A673 (cell line): Measurements from ENCODE around the gene ARFGAP2. TPM values are rescaled to one million over a fixed set of nuclear protein-coding genes. Genes with fewer than 3 reads are reported as not detected.
A peak's percentile ranks its signal among the peaks of the same experiment; 100 is the strongest.
"Not testable (repeated sequence)": the region's sequence is repeated elsewhere in the genome, so short reads cannot be mapped to it uniquely, and the experiment has no call there.

Experiments used
- BruUV-seq: library from RNA; stranded (reverse); fragments of 400-500 nt; replicated peaks from 2 replicates; lab custom pipeline; 2021; lab: Mats Ljungman, UMichigan
- CTCF ChIA-PET: fragments of 300-600 bp; sonication (Branson Sonifier 250); formaldehyde crosslinking; loops from one replicate; lab custom pipeline; 2022; ENCODE audit warnings: antibody characterized with exemption; lab: Charles Lee
- POLR2A ChIA-PET: fragments of 300-600 bp; sonication (Branson Sonifier 250); formaldehyde crosslinking; loops from one replicate; lab custom pipeline; 2022; ENCODE audit warnings: antibody characterized with exemption; ENCODE audit not compliant: low non-redundant PET; lab: Charles Lee
- DNase-seq: peaks from one replicate; pipeline ENCODE4 v3.0.0-alpha.2; 2015; ENCODE audit warnings: low spot score
- H3K27ac ChIP-seq: fragments of 200-600 bp; sonication (generic); 2 replicates; pipeline ENCODE4 v1.5.1; 2016; ENCODE audit warnings: mixed run types, low read depth, mild to moderate bottlenecking, mixed read lengths, antibody characterized with exemption, low read length; ENCODE audit not compliant: poor library complexity, severe bottlenecking
- H3K27me3 ChIP-seq: fragments of 200-600 bp; sonication (generic); replicated peaks from 2 replicates; pipeline ENCODE4 v1.6.1; 2017; ENCODE audit warnings: mixed run types, low read depth, mild to moderate bottlenecking, mixed read lengths, antibody characterized with exemption, low read length; ENCODE audit not compliant: insufficient read depth, poor library complexity
- H3K36me3 ChIP-seq: fragments of 200-600 bp; sonication (generic); 2 replicates; pipeline ENCODE4 v1.6.1; 2016; ENCODE audit warnings: mixed run types, mild to moderate bottlenecking, mixed read lengths, antibody characterized with exemption, low read length; ENCODE audit not compliant: insufficient read depth, poor library complexity, severe bottlenecking
- H3K4me1 ChIP-seq: fragments of 200-600 bp; sonication (generic); 2 replicates; pipeline ENCODE4 v1.6.1; 2017; ENCODE audit warnings: mixed run types, mild to moderate bottlenecking, mixed read lengths, antibody characterized with exemption, low read length; ENCODE audit not compliant: insufficient read depth, poor library complexity, severe bottlenecking
- H3K4me3 ChIP-seq: fragments of 200-600 bp; sonication (generic); 2 replicates; pipeline ENCODE4 v1.5.1; 2016; ENCODE audit warnings: low read depth, mixed run types, mild to moderate bottlenecking, mixed read lengths, low read length; ENCODE audit not compliant: poor library complexity, severe bottlenecking
- H3K9me3 ChIP-seq: fragments of 200-600 bp; sonication (generic); 2 replicates; pipeline ENCODE4 v1.6.1; 2016; ENCODE audit warnings: mixed run types, low read depth, mild to moderate bottlenecking, mixed read lengths, antibody characterized with exemption, low read length; ENCODE audit not compliant: poor library complexity, severe bottlenecking
- EZH2 ChIP-seq: fragments of 200-600 bp; sonication (generic); IDR thresholded peaks from 2 replicates; pipeline ENCODE4 v1.6.1; 2017; ENCODE audit warnings: borderline replicate concordance, low read depth, mild to moderate bottlenecking, mixed read lengths, antibody characterized with exemption, low read length; ENCODE audit not compliant: poor library complexity, severe bottlenecking
- intact Hi-C: fragments of 100-400 bp; cut with micrococcal nuclease; formaldehyde crosslinking; loops from one replicate; pipeline ENCODE4 v1.10.0; 2022; ENCODE audit not compliant: unreplicated experiment
- total RNA-seq: library from RNA; stranded (reverse); gene quantifications from 2 replicates; pipeline ENCODE4 v1.2.3, GENCODE V29; 2021
- TF ChIP-seq, protein P1 (sequence below): fragments of 300-800, 200-600 bp; sonication (generic); conservative IDR thresholded peaks from 2 replicates; pipeline ENCODE4 v1.5.1; 2017; ENCODE audit warnings: low read depth, mild to moderate bottlenecking, antibody characterized with exemption, low read length, moderate library complexity, mixed read lengths

Gene ARFGAP2
- total RNA-seq, 1 experiment from 2014 or later = 179 TPM

GRCh38 chr11:47192111-47192510 is 15.4 kb upstream of the ARFGAP2 start:
- no peaks in the 10 kb centered on the region for H3K27me3 ChIP-seq
- POLR2A ChIA-PET = no interaction called here
- no peaks in the 10 kb centered on the region for H3K9me3 ChIP-seq
- H3K27ac ChIP-seq = no peak overlapping the region
- no peak overlapping the region for H3K4me3 ChIP-seq
- intact Hi-C loops = no loop called here
- no peak for TF ChIP-seq EZH2
- TF ChIP-seq, protein P1, sequence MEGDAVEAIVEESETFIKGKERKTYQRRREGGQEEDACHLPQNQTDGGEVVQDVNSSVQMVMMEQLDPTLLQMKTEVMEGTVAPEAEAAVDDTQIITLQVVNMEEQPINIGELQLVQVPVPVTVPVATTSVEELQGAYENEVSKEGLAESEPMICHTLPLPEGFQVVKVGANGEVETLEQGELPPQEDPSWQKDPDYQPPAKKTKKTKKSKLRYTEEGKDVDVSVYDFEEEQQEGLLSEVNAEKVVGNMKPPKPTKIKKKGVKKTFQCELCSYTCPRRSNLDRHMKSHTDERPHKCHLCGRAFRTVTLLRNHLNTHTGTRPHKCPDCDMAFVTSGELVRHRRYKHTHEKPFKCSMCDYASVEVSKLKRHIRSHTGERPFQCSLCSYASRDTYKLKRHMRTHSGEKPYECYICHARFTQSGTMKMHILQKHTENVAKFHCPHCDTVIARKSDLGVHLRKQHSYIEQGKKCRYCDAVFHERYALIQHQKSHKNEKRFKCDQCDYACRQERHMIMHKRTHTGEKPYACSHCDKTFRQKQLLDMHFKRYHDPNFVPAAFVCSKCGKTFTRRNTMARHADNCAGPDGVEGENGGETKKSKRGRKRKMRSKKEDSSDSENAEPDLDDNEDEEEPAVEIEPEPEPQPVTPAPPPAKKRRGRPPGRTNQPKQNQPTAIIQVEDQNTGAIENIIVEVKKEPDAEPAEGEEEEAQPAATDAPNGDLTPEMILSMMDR = no peak
- no TSS peak for BruUV-seq
- H3K4me1 ChIP-seq = peaks cover 9% of the 10 kb centered on the region
- no peaks in the 10 kb centered on the region for H3K36me3 ChIP-seq
- no peak for DNase-seq
- CTCF ChIA-PET = interaction anchor here (0.6 kb wide), 1 partner anchor 262 kb away, joined by 4 read pairs; no protein-coding TSS in a partner anchor

DNA sequence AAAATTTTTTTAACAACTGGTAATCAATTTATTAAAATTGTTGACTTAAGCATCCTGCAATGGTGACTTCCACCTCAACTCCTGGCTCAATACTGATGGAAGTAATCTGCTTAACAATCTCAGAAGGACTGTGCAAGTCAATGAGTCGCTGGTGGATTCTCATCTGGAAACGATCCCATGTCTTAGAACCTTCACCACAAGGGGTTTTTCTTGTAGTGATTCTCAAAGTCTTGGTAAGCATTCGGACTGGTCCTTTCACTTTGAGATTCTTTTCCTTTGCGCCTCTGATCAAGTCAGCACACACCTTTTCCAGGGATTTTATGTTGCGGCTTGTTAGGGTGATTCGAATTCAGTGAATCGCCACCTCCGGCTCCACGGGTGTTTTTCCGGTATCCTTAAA is 14.5 kb upstream of the ARFGAP2 start:
- not testable (repeated sequence) for BruUV-seq

GRCh38 chr11:47189100-47189834 is 12.6 kb upstream of the ARFGAP2 start:
- TF ChIP-seq, protein P1 = no peak
- TF ChIP-seq EZH2 = no peak
- ChIA-PET POLR2A (interaction anchor here (0.6 kb wide), 3 partner anchors 21 to 272 kb away, joined by 3 to 12 read pairs (median 3); no protein-coding TSS in a partner anchor), CTCF (interaction anchor here (0.5 to 1.2 kb wide), 2 partner anchors 10 to 296 kb away, joined by 3 to 4 read pairs; no protein-coding TSS in a partner anchor)
- Histone ChIP-seq H3K9me3 (no peaks in the 10 kb centered on the region), H3K27me3 (no peaks in the 10 kb centered on the region), H3K27ac (no peak overlapping the region), H3K4me1 (peaks cover 24% of the 10 kb centered on the region), H3K36me3 (no peaks in the 10 kb centered on the region), H3K4me3 (no peak overlapping the region)
- DNase-seq = peak; percentile 45
- no TSS peak for BruUV-seq
- intact Hi-C loops = no loop called here

More for the DNA sequence above, 14.5 kb upstream of the ARFGAP2 start:
- CTCF ChIA-PET, POLR2A ChIA-PET, H3K27ac ChIP-seq, H3K36me3 ChIP-seq, intact Hi-C loops, H3K4me3 ChIP-seq, H3K9me3 ChIP-seq, H3K27me3 ChIP-seq: not testable (repeated sequence)
- peaks cover 17% of the 10 kb centered on the region for H3K4me1 ChIP-seq
- DNase-seq = peak; percentile 52
